H1 (cell line): ENCODE measurements around the gene FAM193B.

Source experiments
- CEBPB ChIP-seq: IDR thresholded peaks from 2 replicates; pipeline ENCODE4 v1.6.1; 2012; ENCODE audit warnings: low read depth, low read length
- CHD2 ChIP-seq: IDR thresholded peaks from 2 replicates; pipeline ENCODE4 v1.6.1; 2012; ENCODE audit warnings: low read length, improper control_type of control experiment
- CTCF ChIP-seq, 3 experiments: IDR thresholded peaks; 1 replicate in 2 of 3; 2 replicates in 1 of 3; pipeline versions ENCODE4 v1.5.1 to v1.6.1; 2011; ENCODE audit warnings: low read length in 3 of 3, mild to moderate bottlenecking in 3 of 3, inconsistent platforms in 2 of 3, low read depth in 1 of 3, moderate library complexity in 1 of 3; ENCODE audit not compliant: insufficient read depth in 1 of 3; ENCODE audit errors: control extremely low read depth in 1 of 3
- GTF2F1 ChIP-seq: IDR thresholded peaks from 2 replicates; pipeline ENCODE4 v1.6.1; 2012; ENCODE audit warnings: low read depth, low read length, improper control_type of control experiment, borderline replicate concordance
- POLR2A ChIP-seq, 2 experiments: IDR thresholded peaks; 1 replicate in 1 of 2; 2 replicates in 1 of 2; pipeline ENCODE4 v1.6.1; 2011; ENCODE audit warnings: low read depth in 2 of 2, low read length in 2 of 2, mild to moderate bottlenecking in 2 of 2; ENCODE audit errors: control extremely low read depth in 1 of 2
- POLR2AphosphoS5 ChIP-seq: IDR thresholded peaks from 2 replicates; pipeline ENCODE4 v1.6.1; 2011; ENCODE audit warnings: low read depth, low read length
- SP1 ChIP-seq: IDR thresholded peaks from 2 replicates; pipeline ENCODE4 v1.6.1; 2011; ENCODE audit warnings: low read depth, low read length
- YY1 ChIP-seq: IDR thresholded peaks from 2 replicates; pipeline ENCODE4 v1.6.1; 2011; ENCODE audit warnings: low read depth, mild to moderate bottlenecking, low read length
- ZNF274 ChIP-seq: IDR thresholded peaks from 2 replicates; pipeline ENCODE4 v1.7.0; 2012; ENCODE audit warnings: low read length, borderline replicate concordance; ENCODE audit errors: extremely low read depth
- TF ChIP-seq, protein P1 (sequence below): IDR thresholded peaks from 2 replicates; pipeline ENCODE4 v1.6.1; 2011; ENCODE audit warnings: low read length, improper control_type of control experiment
- TF ChIP-seq, protein P2 (sequence below): IDR thresholded peaks from 2 replicates; pipeline ENCODE4 v1.6.1; 2012; ENCODE audit warnings: inconsistent platforms

DNA sequence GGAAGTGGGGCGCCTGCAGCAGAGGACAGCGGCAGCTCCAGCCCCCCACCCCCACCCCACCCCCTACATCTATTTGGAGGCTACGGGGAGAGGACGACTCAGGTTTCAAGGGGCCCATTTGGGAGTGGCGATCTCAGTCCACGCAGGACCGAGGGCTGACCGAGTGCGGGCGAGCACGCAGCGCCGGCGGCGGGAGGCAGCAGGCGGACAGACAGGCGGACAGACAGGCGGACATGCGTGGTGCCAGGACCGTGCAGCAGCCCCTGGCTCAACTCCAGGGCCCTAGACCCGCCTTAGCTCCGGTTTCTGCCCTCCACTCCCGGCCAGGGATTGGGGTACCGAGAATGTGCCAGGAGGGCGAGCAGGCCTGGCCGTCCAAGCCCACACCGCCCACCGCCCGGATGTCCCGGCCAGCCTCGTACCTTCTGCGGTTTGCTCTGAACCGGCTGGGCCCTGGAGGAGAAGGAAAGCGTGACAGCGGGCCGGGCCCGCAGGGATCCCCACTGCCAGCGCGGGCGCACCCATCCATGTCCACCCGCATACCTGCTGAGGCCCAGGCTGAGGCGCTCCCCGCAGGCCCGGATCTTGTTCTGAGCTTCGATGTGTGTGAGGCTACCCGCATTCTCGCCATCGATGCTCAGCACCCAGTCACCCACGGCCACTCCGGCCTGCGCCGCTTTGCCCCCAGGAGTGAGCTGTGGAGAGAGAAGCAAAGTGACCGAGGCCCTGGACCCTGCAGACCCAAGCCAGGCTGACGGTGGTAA is 62.2 kb downstream of the FAM193B start:
- TF ChIP-seq CEBPB (no peak), CTCF (IDR thresholded peaks at IDR 0.05; ENCODE audit: control extremely low read depth in 1 of 3, insufficient read depth in 1 of 3, low read depth in 1 of 3, low read length in 3 of 3) (no peak), GTF2F1 (no peak), POLR2AphosphoS5 (no peak; the same call in 1 of the 2 replicates), POLR2A (IDR thresholded peaks at IDR 0.05; ENCODE audit: control extremely low read depth in 1 of 2, low read depth in 2 of 2, low read length in 2 of 2) (peak in 1 of 2 experiments; percentile 77; a peak in 2 of 3 replicates), YY1 (no peak), SP1 (no peak), ZNF274 (no peak), CHD2 (no peak)
- TF ChIP-seq, protein P1, sequence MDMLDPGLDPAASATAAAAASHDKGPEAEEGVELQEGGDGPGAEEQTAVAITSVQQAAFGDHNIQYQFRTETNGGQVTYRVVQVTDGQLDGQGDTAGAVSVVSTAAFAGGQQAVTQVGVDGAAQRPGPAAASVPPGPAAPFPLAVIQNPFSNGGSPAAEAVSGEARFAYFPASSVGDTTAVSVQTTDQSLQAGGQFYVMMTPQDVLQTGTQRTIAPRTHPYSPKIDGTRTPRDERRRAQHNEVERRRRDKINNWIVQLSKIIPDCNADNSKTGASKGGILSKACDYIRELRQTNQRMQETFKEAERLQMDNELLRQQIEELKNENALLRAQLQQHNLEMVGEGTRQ = no peak
- TF ChIP-seq, protein P2, sequence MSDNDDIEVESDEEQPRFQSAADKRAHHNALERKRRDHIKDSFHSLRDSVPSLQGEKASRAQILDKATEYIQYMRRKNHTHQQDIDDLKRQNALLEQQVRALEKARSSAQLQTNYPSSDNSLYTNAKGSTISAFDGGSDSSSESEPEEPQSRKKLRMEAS = no peak
